BE2C (cell line): Measurements from ENCODE around the gene TYR.
"Not testable (repeated sequence)": the region's sequence is repeated elsewhere in the genome, so short reads cannot be mapped to it uniquely, and the experiment has no call there.

Experiments used
- DNase-seq: peaks from one replicate; pipeline ENCODE4 v3.0.0-alpha.2; 2020
- H3K27me3 ChIP-seq: fragments of 250-450 bp; sonication (Bioruptor Pico); 2 replicates; pipeline ENCODE4 v1.5.1; 2020; ENCODE audit warnings: mild to moderate bottlenecking
- H3K36me3 ChIP-seq: fragments of 250-450 bp; sonication (Bioruptor Pico); 2 replicates; pipeline ENCODE4 v1.5.1; 2020; ENCODE audit warnings: mild to moderate bottlenecking
- H3K4me1 ChIP-seq: fragments of 250-450 bp; sonication (Bioruptor Pico); 2 replicates; pipeline ENCODE4 v1.5.1; 2020
- H3K4me3 ChIP-seq: 2 replicates; pipeline ENCODE4 v1.5.1; 2011; ENCODE audit warnings: low read depth, low read length
- H3K9me3 ChIP-seq: fragments of 250-450 bp; sonication (Bioruptor Pico); 2 replicates; pipeline ENCODE4 v1.5.1; 2020
- CTCF ChIP-seq: IDR thresholded peaks from 2 replicates; pipeline ENCODE4 v1.5.1; 2012; ENCODE audit warnings: mild to moderate bottlenecking, low read depth, low read length

TYR gene

GRCh38 chr11:89235976-89236375 is 58.3 kb downstream of the TYR start:
- no peaks in the 10 kb centered on the region for H3K9me3 ChIP-seq
- no peaks in the 10 kb centered on the region for H3K27me3 ChIP-seq
- DNase-seq, result no peak
- H3K4me1 ChIP-seq, result no peaks in the 10 kb centered on the region
- H3K4me3 ChIP-seq, result no peak overlapping the region
- no peaks in the 10 kb centered on the region for H3K36me3 ChIP-seq
- no peak for TF ChIP-seq CTCF

GRCh38 chr11:89247007-89247406 is 69.3 kb downstream of the TYR start:
- H3K27me3 ChIP-seq, H3K36me3 ChIP-seq, DNase-seq, H3K4me1 ChIP-seq, H3K9me3 ChIP-seq, H3K4me3 ChIP-seq: not testable (repeated sequence)

GRCh38 chr11:89249196-89249595 is 71.5 kb downstream of the TYR start:
- H3K4me3 ChIP-seq, result no peak overlapping the region
- no peaks in the 10 kb centered on the region for H3K4me1 ChIP-seq
- no peaks in the 10 kb centered on the region for H3K36me3 ChIP-seq
- no peak for TF ChIP-seq CTCF
- H3K9me3 ChIP-seq, result no peaks in the 10 kb centered on the region
- no peaks in the 10 kb centered on the region for H3K27me3 ChIP-seq
- DNase-seq, result no peak

GRCh38 chr11:89261483-89261882 is 83.8 kb downstream of the TYR start:
- not testable (repeated sequence) for H3K27me3 ChIP-seq, H3K36me3 ChIP-seq, H3K4me1 ChIP-seq

GRCh38 chr11:89267660-89268302 is 90.1 kb downstream of the TYR start:
- Histone ChIP-seq H3K4me1 (no peaks in the 10 kb centered on the region), H3K4me3 (no peak overlapping the region), H3K27me3 (no peaks in the 10 kb centered on the region), H3K36me3 (no peaks in the 10 kb centered on the region), H3K9me3 (no peaks in the 10 kb centered on the region)
- no peak for TF ChIP-seq CTCF
- DNase-seq, result no peak

More at GRCh38 chr11:89261483-89261882, 83.8 kb downstream of the TYR start:
- H3K9me3 ChIP-seq, H3K4me3 ChIP-seq, DNase-seq: not testable (repeated sequence)

GRCh38 chr11:89272540-89273088 is 94.9 kb downstream of the TYR start:
- DNase-seq, result not testable (repeated sequence)

GRCh38 chr11:89273220-89273619 is 95.5 kb downstream of the TYR start:
- not testable (repeated sequence) for H3K4me3 ChIP-seq, DNase-seq, H3K9me3 ChIP-seq, H3K36me3 ChIP-seq, H3K4me1 ChIP-seq, H3K27me3 ChIP-seq

More at GRCh38 chr11:89272540-89273088, 94.9 kb downstream of the TYR start:
- not testable (repeated sequence) for H3K27me3 ChIP-seq, H3K4me3 ChIP-seq, H3K4me1 ChIP-seq, H3K36me3 ChIP-seq, H3K9me3 ChIP-seq

GRCh38 chr11:89275966-89276365 is 98.3 kb downstream of the TYR start:
- no peak overlapping the region for H3K4me3 ChIP-seq
- no peak for DNase-seq
- no peaks in the 10 kb centered on the region for H3K36me3 ChIP-seq
- no peaks in the 10 kb centered on the region for H3K4me1 ChIP-seq
- H3K9me3 ChIP-seq, result no peaks in the 10 kb centered on the region
- no peak for TF ChIP-seq CTCF
- no peaks in the 10 kb centered on the region for H3K27me3 ChIP-seq
